Hematopoietic multipotent progenitor cell treated with erythropoietin and hydrocortisone succinate and interleukin-3 and kit ligand, for 8 days (in vitro differentiated cells): ENCODE results near the gene CFAP53.

Experiments
- DNase-seq: peaks from one replicate; pipeline ENCODE4 v3.0.0-alpha.2; 2015

Gene CFAP53

GRCh38 chr18:50192995-50193795 is 73.1 kb downstream of the CFAP53 start:
- DNase-seq: no peak

GRCh38 chr18:50190926-50191325 is 75.4 kb downstream of the CFAP53 start:
- no peak for DNase-seq

- no peak for DNase-seq
These were observed 76.1 kb downstream of the CFAP53 start for GRCh38 chr18:50190236-50190635.

- DNase-seq: no peak
These were observed 77.1 kb downstream of the CFAP53 start for GRCh38 chr18:50189160-50189559.

GRCh38 chr18:50188652-50189051 is 77.6 kb downstream of the CFAP53 start:
- DNase-seq: no peak

GRCh38 chr18:50187659-50188058 is 78.6 kb downstream of the CFAP53 start:
- DNase-seq: no peak

- DNase-seq: no peak
These were observed 79.9 kb downstream of the CFAP53 start for GRCh38 chr18:50186385-50186784.

- no peak for DNase-seq
These were observed 82.7 kb downstream of the CFAP53 start for GRCh38 chr18:50183556-50183955.

- no peak for DNase-seq
These were observed 83.8 kb downstream of the CFAP53 start for GRCh38 chr18:50182511-50182910.

- DNase-seq: no peak
These were observed 84.7 kb downstream of the CFAP53 start for GRCh38 chr18:50181590-50181989.

GRCh38 chr18:50179465-50179864 is 86.8 kb downstream of the CFAP53 start:
- no peak for DNase-seq

GRCh38 chr18:50177294-50177992 is 88.9 kb downstream of the CFAP53 start:
- no peak for DNase-seq
